ENCODE results near the gene PLA2G12A.

Gene PLA2G12A

DNA sequence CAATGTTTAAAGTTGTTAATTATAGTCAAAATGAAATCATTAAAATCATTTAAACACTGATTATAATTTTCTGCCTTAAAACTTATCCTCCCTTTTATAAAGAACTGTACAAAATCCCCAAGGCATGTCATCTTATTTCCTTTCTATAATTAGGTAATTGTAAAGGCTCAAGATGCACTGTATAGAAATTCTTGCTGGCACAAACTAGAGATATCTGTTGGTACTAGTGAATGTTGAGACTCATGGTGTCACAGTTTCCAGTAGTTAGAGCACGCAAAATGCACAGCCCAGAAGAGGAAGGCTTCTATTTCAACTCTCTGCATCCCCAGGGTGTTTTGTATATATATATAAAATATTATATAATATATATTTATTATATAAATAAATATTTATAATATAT is 22.7 kb upstream of the PLA2G12A start:
- in situ Hi-C loops (cut with MboI; ENCODE audit: low sequenced_read_pairs, unreplicated experiment), result no loop called here
- TF ChIP-seq, protein P1, sequence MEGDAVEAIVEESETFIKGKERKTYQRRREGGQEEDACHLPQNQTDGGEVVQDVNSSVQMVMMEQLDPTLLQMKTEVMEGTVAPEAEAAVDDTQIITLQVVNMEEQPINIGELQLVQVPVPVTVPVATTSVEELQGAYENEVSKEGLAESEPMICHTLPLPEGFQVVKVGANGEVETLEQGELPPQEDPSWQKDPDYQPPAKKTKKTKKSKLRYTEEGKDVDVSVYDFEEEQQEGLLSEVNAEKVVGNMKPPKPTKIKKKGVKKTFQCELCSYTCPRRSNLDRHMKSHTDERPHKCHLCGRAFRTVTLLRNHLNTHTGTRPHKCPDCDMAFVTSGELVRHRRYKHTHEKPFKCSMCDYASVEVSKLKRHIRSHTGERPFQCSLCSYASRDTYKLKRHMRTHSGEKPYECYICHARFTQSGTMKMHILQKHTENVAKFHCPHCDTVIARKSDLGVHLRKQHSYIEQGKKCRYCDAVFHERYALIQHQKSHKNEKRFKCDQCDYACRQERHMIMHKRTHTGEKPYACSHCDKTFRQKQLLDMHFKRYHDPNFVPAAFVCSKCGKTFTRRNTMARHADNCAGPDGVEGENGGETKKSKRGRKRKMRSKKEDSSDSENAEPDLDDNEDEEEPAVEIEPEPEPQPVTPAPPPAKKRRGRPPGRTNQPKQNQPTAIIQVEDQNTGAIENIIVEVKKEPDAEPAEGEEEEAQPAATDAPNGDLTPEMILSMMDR (IDR thresholded peaks at IDR 0.05; ENCODE audit: borderline replicate concordance, control extremely low read depth, extremely low read depth, insufficient read depth, missing control alignments), result no peak
- DNase-seq (ENCODE audit: low spot score), result no peak

DNA sequence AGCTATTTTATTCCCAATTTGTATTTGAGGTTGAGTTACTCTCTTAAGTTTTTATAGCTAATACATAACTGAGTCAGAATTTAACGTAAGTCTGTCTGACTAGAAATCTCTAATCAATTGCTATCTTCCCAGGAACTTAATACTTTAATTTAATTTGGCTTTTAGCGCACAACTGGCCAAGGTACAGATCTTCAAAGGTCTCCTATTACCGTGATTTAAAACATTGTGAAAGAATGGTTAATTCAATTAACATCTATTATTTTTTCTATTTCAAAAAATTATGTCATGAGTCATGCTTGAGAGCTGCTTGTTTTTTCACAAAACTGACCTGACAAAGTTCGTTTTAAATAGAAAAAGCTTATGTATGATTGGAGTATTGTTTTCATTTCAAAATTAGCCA is 22.0 kb upstream of the PLA2G12A start:
- in situ Hi-C loops (cut with MboI; ENCODE audit: low sequenced_read_pairs, unreplicated experiment), result no loop called here
- no peak for DNase-seq (ENCODE audit: low spot score)
- TF ChIP-seq, protein P1 (IDR thresholded peaks at IDR 0.05; ENCODE audit: borderline replicate concordance, control extremely low read depth, extremely low read depth, insufficient read depth, missing control alignments), result no peak

DNA sequence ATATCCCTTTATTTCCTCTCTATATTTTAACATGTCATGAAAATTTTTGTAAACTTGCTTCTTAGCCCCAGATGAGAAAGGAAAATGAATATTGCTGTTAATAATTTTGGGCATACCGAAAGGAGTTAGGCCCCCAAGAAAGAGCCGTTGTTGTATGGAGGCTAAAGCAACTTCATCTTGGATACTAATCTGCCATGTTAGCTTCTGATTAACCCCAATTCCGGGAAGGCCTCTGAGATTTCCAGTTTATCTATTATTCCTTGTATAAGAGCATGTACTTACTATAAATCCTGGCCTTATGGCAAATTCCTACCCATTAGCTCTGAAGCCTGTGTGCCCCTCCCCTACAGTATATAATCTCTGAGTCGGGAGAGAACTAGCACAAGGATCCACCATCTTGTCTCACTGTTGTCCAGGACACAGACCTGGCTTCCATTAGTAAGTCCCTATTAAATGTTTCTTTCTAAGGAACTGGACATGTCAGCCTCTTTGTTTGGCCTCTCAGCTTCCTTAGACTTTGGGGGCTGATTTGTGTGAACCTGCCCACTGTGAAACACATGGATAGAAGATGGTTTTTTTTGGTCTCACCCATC is 20.9 kb upstream of the PLA2G12A start:
- DNase-seq (ENCODE audit: low spot score), result no peak
- in situ Hi-C loops (cut with MboI; ENCODE audit: low sequenced_read_pairs, unreplicated experiment), result no loop called here
- TF ChIP-seq, protein P1 (IDR thresholded peaks at IDR 0.05; ENCODE audit: borderline replicate concordance, control extremely low read depth, extremely low read depth, insufficient read depth, missing control alignments), result no peak

DNA sequence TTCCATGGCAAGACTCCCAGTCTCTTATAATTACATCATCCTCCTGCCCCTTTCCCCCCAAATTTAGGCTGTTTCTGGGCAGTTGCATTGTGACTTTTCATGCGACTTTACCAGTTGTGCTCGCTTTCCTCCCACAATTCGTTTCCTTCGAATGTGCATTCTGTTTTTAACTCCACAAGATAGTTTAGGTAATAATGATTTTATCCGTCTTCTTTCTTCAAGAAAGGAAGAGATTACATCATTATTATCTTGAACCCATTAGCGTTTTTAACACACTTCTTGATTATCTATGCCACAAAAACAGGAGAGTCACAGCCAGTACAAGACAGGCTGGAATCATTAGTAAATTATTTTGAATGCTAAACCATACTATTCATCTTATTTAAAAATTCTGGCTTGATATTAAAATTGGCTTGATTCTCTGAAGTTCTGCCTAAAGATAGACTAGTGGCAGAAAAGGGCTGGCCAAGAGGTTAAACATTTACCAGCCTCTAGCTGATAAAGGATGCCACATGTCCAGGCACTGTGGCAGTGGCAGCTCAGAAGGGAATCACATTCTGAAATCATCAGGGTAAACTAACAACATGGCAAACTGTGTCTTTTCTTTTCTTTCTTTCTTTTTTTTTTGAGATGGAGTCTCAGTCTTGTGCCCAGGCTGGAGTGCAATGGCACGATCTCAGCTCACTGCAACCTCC is 19.7 kb upstream of the PLA2G12A start:
- DNase-seq (ENCODE audit: low spot score), result no peak
- TF ChIP-seq, protein P1 (IDR thresholded peaks at IDR 0.05; ENCODE audit: borderline replicate concordance, control extremely low read depth, extremely low read depth, insufficient read depth, missing control alignments), result no peak
- in situ Hi-C loops (cut with MboI; ENCODE audit: low sequenced_read_pairs, unreplicated experiment), result no loop called here

DNA sequence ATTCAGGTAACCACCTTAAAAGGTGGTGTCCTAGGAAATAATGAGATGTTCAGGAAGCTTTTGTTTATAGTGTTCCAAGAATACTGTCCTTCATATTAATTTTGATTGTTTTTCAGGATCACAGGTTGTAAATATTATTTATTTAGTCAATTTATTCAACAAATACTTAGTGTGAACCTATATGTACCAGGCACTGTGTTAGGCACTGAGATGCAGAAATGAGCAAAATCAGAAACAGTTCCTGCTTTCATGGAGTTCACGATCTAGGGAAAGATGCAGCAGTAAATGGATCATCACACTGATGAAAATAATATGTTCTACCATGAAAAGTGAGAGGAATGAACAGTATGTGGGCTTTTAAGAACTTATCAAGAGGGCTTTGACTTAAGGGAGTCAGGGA is 18.2 kb upstream of the PLA2G12A start:
- no peak for DNase-seq (ENCODE audit: low spot score)
- in situ Hi-C loops (cut with MboI; ENCODE audit: low sequenced_read_pairs, unreplicated experiment), result no loop called here
- TF ChIP-seq, protein P1 (IDR thresholded peaks at IDR 0.05; ENCODE audit: borderline replicate concordance, control extremely low read depth, extremely low read depth, insufficient read depth, missing control alignments), result no peak

DNA sequence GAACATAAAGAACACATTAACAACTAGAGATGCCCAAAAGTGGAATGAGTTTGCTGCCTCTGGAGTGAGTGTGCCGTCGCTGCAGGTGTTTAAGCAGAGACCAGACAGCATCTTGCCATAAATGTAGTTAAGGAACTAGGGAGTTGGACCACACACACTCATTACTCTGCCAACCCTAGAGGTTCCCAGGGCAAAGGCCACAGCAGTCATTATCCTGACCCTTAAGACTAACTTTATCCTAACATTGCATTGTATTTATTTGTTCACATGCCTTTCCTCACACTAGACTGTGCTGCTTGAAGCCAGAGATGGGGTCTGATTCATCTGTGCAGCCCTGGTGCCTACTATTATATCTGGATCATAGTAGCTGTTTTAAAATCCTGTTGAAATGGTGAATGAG is 16.9 kb upstream of the PLA2G12A start:
- in situ Hi-C loops (cut with MboI; ENCODE audit: low sequenced_read_pairs, unreplicated experiment), result no loop called here
- DNase-seq (ENCODE audit: low spot score), result no peak
- TF ChIP-seq, protein P1 (IDR thresholded peaks at IDR 0.05; ENCODE audit: borderline replicate concordance, control extremely low read depth, extremely low read depth, insufficient read depth, missing control alignments), result no peak
